Esophagus squamous epithelium (tissue), 4 donors: ENCODE measurements around the gene FHIT.

ENCODE experiments used
- POLR2A ChIP-seq, 4 donors: fragments of 450-650 bp; IDR thresholded peaks; one replicate each; pipeline ENCODE4 v1.6.1; 2017; ENCODE audit warnings: antibody characterized with exemption in 4 of 4, mild to moderate bottlenecking in 4 of 4, moderate library complexity in 3 of 4
- TF ChIP-seq, protein P1 (sequence below), 6 experiments: fragments of 450-650 bp in 4 of 6; fragments of 200-600 bp in 2 of 6; sonication (generic) in 2 of 6; IDR thresholded peaks; one replicate each; pipeline ENCODE4 v1.5.1; 2016 to 2019; ENCODE audit warnings: antibody characterized with exemption in 6 of 6, mild to moderate bottlenecking in 4 of 6, moderate library complexity in 4 of 6

- TF ChIP-seq, protein P1, sequence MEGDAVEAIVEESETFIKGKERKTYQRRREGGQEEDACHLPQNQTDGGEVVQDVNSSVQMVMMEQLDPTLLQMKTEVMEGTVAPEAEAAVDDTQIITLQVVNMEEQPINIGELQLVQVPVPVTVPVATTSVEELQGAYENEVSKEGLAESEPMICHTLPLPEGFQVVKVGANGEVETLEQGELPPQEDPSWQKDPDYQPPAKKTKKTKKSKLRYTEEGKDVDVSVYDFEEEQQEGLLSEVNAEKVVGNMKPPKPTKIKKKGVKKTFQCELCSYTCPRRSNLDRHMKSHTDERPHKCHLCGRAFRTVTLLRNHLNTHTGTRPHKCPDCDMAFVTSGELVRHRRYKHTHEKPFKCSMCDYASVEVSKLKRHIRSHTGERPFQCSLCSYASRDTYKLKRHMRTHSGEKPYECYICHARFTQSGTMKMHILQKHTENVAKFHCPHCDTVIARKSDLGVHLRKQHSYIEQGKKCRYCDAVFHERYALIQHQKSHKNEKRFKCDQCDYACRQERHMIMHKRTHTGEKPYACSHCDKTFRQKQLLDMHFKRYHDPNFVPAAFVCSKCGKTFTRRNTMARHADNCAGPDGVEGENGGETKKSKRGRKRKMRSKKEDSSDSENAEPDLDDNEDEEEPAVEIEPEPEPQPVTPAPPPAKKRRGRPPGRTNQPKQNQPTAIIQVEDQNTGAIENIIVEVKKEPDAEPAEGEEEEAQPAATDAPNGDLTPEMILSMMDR (IDR thresholded peaks at IDR 0.05) = no peak
- no peak for TF ChIP-seq POLR2A (IDR thresholded peaks at IDR 0.05)
Measured at GRCh38 chr3:60580809-60581208, 670.4 kb downstream of the FHIT start.
